Mesendoderm (in vitro differentiated cells): Measurements from ENCODE around the gene CDC42EP4.

ENCODE experiments used
- DNase-seq: peaks from one replicate; pipeline ENCODE4 v3.0.0; 2013
- H2AK5ac ChIP-seq: 2 replicates; pipeline ENCODE4 v1.6.1; 2013; ENCODE audit warnings: low read length, inconsistent platforms
- H2BK120ac ChIP-seq: 2 replicates; pipeline ENCODE4 v1.6.1; 2013; ENCODE audit warnings: low read depth, mild to moderate bottlenecking, low read length, moderate library complexity, mixed read lengths
- H2BK15ac ChIP-seq: replicated peaks from 2 replicates; pipeline ENCODE4 v1.6.1; 2013; ENCODE audit warnings: low read depth, mild to moderate bottlenecking, moderate library complexity
- H2BK5ac ChIP-seq: 2 replicates; pipeline ENCODE4 v1.6.1; 2013; ENCODE audit warnings: low read length, inconsistent platforms
- H3K18ac ChIP-seq: 2 replicates; pipeline ENCODE4 v1.6.1; 2013; ENCODE audit warnings: mild to moderate bottlenecking, low read length, mixed read lengths
- H3K23ac ChIP-seq: one replicate; pipeline ENCODE4 v1.6.1; 2013; ENCODE audit warnings: low read length
- H3K27ac ChIP-seq: 2 replicates; pipeline ENCODE4 v1.5.1; 2013; ENCODE audit warnings: low read depth, mild to moderate bottlenecking, inconsistent platforms, low read length, moderate library complexity
- H3K27me3 ChIP-seq: 2 replicates; pipeline ENCODE4 v1.6.1; 2013; ENCODE audit warnings: low read length, control low read depth, mild to moderate bottlenecking, inconsistent platforms; ENCODE audit not compliant: insufficient read depth, poor library complexity
- H3K36me3 ChIP-seq: 2 replicates; pipeline ENCODE4 v1.6.1; 2013; ENCODE audit warnings: low read length, inconsistent platforms; ENCODE audit not compliant: control insufficient read depth, insufficient read depth
- H3K4ac ChIP-seq: one replicate; pipeline ENCODE4 v1.6.1; 2013; ENCODE audit warnings: low read depth, mild to moderate bottlenecking, low read length, moderate library complexity
- H3K4me1 ChIP-seq: 2 replicates; pipeline ENCODE4 v1.6.1; 2013; ENCODE audit warnings: low read depth, low read length, inconsistent platforms; ENCODE audit not compliant: control insufficient read depth
- H3K4me2 ChIP-seq: 2 replicates; pipeline ENCODE4 v1.6.1; 2013; ENCODE audit warnings: low read length
- H3K4me3 ChIP-seq: 2 replicates; pipeline ENCODE4 v1.5.1; 2013; ENCODE audit warnings: mild to moderate bottlenecking, low read length
- H3K56ac ChIP-seq: one replicate; pipeline ENCODE4 v1.6.1; 2013; ENCODE audit warnings: low read length
- H3K79me1 ChIP-seq: 2 replicates; pipeline ENCODE4 v1.6.1; 2013; ENCODE audit warnings: low read length, inconsistent platforms
- H3K79me2 ChIP-seq: 2 replicates; pipeline ENCODE4 v1.6.1; 2013; ENCODE audit warnings: mild to moderate bottlenecking, low read length; ENCODE audit not compliant: control insufficient read depth, insufficient read depth
- H3K9ac ChIP-seq: 2 replicates; pipeline ENCODE4 v1.6.1; 2013; ENCODE audit warnings: low read length, inconsistent platforms
- H4K5ac ChIP-seq: one replicate; pipeline ENCODE4 v1.6.1; 2013; ENCODE audit warnings: low read length
- H4K8ac ChIP-seq: one replicate; pipeline ENCODE4 v1.6.1; 2013; ENCODE audit warnings: low read depth, mild to moderate bottlenecking, control low read depth, low read length, moderate library complexity
- WGBS: extraction: QIAGEN DNeasy Blood & Tissue Kit; methylation state at CpG from one replicate; pipeline ENCODE4 v1.1.7; 2013; ENCODE audit warnings: low lambda C conversion rate, missing lambda C conversion rate; ENCODE audit not compliant: insufficient coverage; ENCODE audit errors: extremely low coverage; 5-methylcytosine and 5-hydroxymethylcytosine counted together

Gene CDC42EP4

GRCh38 chr17:73269791-73270190, 42.0 kb downstream of the CDC42EP4 start:
- Histone ChIP-seq H4K8ac (no peak overlapping the region), H3K4me3 (no peak overlapping the region), H3K79me2 (no peaks in the 10 kb centered on the region), H3K18ac (no peak overlapping the region), H3K9ac (no peak overlapping the region), H3K56ac (no peak overlapping the region), H3K27ac (no peak overlapping the region), H2AK5ac (no peak overlapping the region), H3K23ac (no peak overlapping the region), H3K4me1 (no peaks in the 10 kb centered on the region), H2BK5ac (no peak overlapping the region), H3K4me2 (no peak overlapping the region), H2BK15ac (no peak overlapping the region), H3K36me3 (no peaks in the 10 kb centered on the region), H4K5ac (no peak overlapping the region), H2BK120ac (no peak overlapping the region), H3K4ac (no peak overlapping the region), H3K79me1 (no peaks in the 10 kb centered on the region), H3K27me3 (no peaks in the 10 kb centered on the region)
- DNase-seq = no peak
- no CpG with 5 or more reads among the region's 1 CpG for WGBS

GRCh38 chr17:73269329-73269615, 42.5 kb downstream of the CDC42EP4 start:
- H3K27ac ChIP-seq = no peak overlapping the region
- H3K4me2 ChIP-seq = no peak overlapping the region
- no peak overlapping the region for H2AK5ac ChIP-seq

DNA sequence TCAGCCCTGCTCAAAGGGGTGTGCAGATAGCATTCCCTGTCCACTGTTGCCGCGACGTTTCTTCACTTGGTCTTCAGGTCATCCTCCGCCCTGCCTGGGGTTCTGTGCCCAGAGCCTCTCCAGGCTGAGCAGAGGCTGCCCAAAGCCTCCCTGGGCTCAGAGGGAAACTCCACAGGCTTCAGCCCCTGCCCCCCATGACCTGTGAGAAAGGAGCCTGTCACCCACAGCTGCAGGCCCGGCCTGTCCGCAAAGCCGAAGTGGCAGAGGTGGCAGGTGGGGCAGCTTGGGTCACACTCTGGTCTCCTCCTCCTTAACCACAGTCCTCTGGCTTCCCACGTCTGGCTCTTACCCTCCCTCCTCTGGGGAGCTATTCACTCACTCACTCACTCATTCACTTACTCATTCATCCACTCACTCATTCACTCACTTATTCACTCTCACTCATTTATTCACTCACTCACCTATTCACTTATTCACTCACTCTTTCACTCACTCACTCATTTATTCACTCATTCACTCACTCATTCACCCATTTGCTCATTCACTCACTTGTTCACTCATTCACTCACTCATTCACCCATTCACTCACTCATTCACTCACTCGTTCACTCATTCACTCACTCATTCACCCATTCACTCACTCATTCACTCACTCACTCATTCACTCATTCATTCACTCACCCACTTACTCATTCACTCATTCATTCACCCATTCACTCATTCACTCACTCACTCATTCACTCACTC, 43.0 kb downstream of the CDC42EP4 start:
- Histone ChIP-seq H3K27me3 (no peaks in the 10 kb centered on the region), H3K36me3 (no peaks in the 10 kb centered on the region), H3K4me3 (no peak overlapping the region), H3K18ac (no peak overlapping the region), H3K23ac (no peak overlapping the region), H2BK120ac (no peak overlapping the region), H3K9ac (no peak overlapping the region), H3K4ac (no peak overlapping the region), H2AK5ac (no peak overlapping the region), H3K56ac (no peak overlapping the region), H3K4me2 (no peak overlapping the region), H4K8ac (no peak overlapping the region), H4K5ac (no peak overlapping the region), H3K79me1 (no peaks in the 10 kb centered on the region), H2BK5ac (no peak overlapping the region), H3K27ac (no peak overlapping the region), H3K79me2 (no peaks in the 10 kb centered on the region), H2BK15ac (no peak overlapping the region), H3K4me1 (no peaks in the 10 kb centered on the region)
- WGBS = no CpG with 5 or more reads among the region's 9 CpGs
- no peak for DNase-seq

More at GRCh38 chr17:73269329-73269615, 42.5 kb downstream of the CDC42EP4 start:
- H3K27me3 ChIP-seq = no peaks in the 10 kb centered on the region
- H2BK15ac ChIP-seq = no peak overlapping the region
- H4K8ac ChIP-seq = no peak overlapping the region
- DNase-seq = no peak
- H3K79me1 ChIP-seq = no peaks in the 10 kb centered on the region
- no peak overlapping the region for H3K4me3 ChIP-seq
- H3K79me2 ChIP-seq = no peaks in the 10 kb centered on the region
- no peak overlapping the region for H3K4ac ChIP-seq
- H3K9ac ChIP-seq = no peak overlapping the region
- no peak overlapping the region for H2BK120ac ChIP-seq
- no peak overlapping the region for H2BK5ac ChIP-seq
- no peak overlapping the region for H3K23ac ChIP-seq
- no peak overlapping the region for H3K56ac ChIP-seq
- no peaks in the 10 kb centered on the region for H3K36me3 ChIP-seq
- no peak overlapping the region for H4K5ac ChIP-seq
- H3K4me1 ChIP-seq = no peaks in the 10 kb centered on the region
- H3K18ac ChIP-seq = no peak overlapping the region

DNA sequence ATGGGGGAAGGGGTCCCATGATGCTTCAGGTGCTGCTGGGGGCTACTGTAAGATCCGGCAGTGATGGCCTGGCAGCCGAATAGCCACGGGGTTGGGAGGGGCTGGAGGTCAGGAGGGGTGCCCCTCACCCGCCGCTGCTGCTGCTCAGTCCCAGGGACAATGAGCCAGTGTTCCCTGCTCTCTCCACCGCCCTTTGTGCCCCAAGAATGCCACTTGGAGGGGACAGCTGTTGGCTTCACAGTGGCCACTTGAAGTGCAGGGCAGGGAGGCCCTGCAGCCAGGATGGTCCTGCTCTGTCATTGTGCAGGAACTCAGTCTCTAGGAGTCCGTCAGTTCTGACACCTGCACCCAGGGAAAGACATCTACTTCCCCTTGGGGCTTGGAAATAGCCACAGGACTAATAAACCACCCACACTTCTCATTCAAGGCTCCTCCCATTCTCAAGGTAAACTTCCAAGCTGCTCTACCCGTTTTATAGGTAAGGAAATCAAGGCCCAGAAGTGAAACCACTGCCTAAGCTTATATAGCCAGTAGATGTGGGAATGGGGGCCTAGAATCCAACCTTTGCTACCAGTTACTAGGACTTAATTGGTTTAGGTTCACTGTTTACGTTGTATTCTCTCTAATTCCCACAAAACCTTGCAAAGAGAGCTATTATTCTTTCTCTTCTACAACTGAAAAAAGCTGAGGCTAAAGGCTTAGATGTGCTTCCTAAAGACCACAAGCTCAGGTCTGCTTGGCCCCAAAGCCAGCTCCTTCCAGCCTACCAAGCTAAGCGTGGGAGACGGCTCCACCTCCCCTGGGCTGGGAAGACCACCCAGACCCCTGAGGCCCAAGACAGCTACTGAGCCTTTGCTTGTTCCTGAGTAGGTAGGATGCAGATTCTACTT, 43.9 kb downstream of the CDC42EP4 start:
- no peak overlapping the region for H3K4me3 ChIP-seq
- DNase-seq = no peak
- H3K23ac ChIP-seq = no peak overlapping the region

GRCh38 chr17:73266796-73267195, 45.0 kb downstream of the CDC42EP4 start:
- Histone ChIP-seq H3K79me1 (no peaks in the 10 kb centered on the region), H3K56ac (no peak overlapping the region), H3K23ac (no peak overlapping the region), H2BK5ac (no peak overlapping the region), H3K79me2 (no peaks in the 10 kb centered on the region), H2AK5ac (no peak overlapping the region), H2BK120ac (no peak overlapping the region), H3K18ac (no peak overlapping the region), H3K9ac (no peak overlapping the region), H3K4ac (no peak overlapping the region), H3K36me3 (no peaks in the 10 kb centered on the region), H3K27ac (no peak overlapping the region), H3K4me2 (no peak overlapping the region), H3K4me1 (peaks cover 7% of the 10 kb centered on the region), H3K4me3 (no peak overlapping the region), H4K8ac (no peak overlapping the region), H4K5ac (no peak overlapping the region), H3K27me3 (no peaks in the 10 kb centered on the region), H2BK15ac (no peak overlapping the region)
- DNase-seq = no peak
- WGBS = no CpG with 5 or more reads among the region's 11 CpGs

More for the DNA sequence above, 43.9 kb downstream of the CDC42EP4 start:
- Histone ChIP-seq H3K4ac (no peak overlapping the region), H3K36me3 (no peaks in the 10 kb centered on the region), H3K56ac (no peak overlapping the region), H4K5ac (no peak overlapping the region), H2BK120ac (no peak overlapping the region), H3K27me3 (no peaks in the 10 kb centered on the region), H2BK5ac (no peak overlapping the region), H3K18ac (no peak overlapping the region), H3K4me1 (no peaks in the 10 kb centered on the region), H3K27ac (no peak overlapping the region), H3K9ac (no peak overlapping the region), H4K8ac (no peak overlapping the region), H3K4me2 (no peak overlapping the region), H3K79me2 (no peaks in the 10 kb centered on the region), H2BK15ac (no peak overlapping the region), H2AK5ac (no peak overlapping the region), H3K79me1 (no peaks in the 10 kb centered on the region)
- no CpG with 5 or more reads among the region's 11 CpGs for WGBS
